HCT116 (cell line): ENCODE measurements around the gene PLA1A. TPM values are rescaled to one million over a fixed set of nuclear protein-coding genes. Genes with fewer than 3 reads are reported as not detected.

ENCODE experiments used
- ATAC-seq: fragments of 200-7000 bp; cut with Tn5 transposase; 2 replicates; pipeline ENCODE4 v1.9.1; 2020; ENCODE audit warnings: mild to moderate bottlenecking, moderate library complexity
- BruUV-seq: library from RNA; stranded (reverse); fragments of 400-500 nt; replicated peaks from 2 replicates; lab custom pipeline; 2021; lab: Mats Ljungman, UMichigan
- CTCF ChIA-PET: fragments of 300-600 bp; sonication (Branson Sonifier 250); formaldehyde crosslinking; loops from one replicate; lab custom pipeline; 2021; ENCODE audit warnings: antibody characterized with exemption; lab: Charles Lee
- POLR2A ChIA-PET: fragments of 300-600, 350-600 bp; sonication (Branson Sonifier 250); formaldehyde crosslinking; loops from one replicate; lab custom pipeline; 2021; ENCODE audit warnings: antibody characterized with exemption; lab: Charles Lee
- RAD21 ChIA-PET, 2 experiments: fragments of 300-600 bp; sonication (Branson Sonifier 250); formaldehyde crosslinking; loops; one replicate each; lab custom pipeline; 2023; ENCODE audit warnings: low total read pairs in 2 of 2; ENCODE audit not compliant: uncharacterized antibody in 2 of 2, unreplicated experiment in 2 of 2, low non-redundant PET in 1 of 2; lab: Charles Lee
- DNase-seq: peaks from one replicate; pipeline ENCODE4 v3.0.0-alpha.2; 2010; ENCODE audit warnings: low read depth, low spot score
- H2AFZ ChIP-seq: fragments of 200-600 bp; shearing (Covaris generic), sonication (generic); 2 replicates; pipeline ENCODE4 v1.6.1; 2017; ENCODE audit warnings: low read depth, mixed run types, mixed read lengths, antibody characterized with exemption, low read length; ENCODE audit not compliant: poor library complexity, severe bottlenecking
- H3K27ac ChIP-seq: 2 replicates; pipeline ENCODE4 v1.5.1; 2012; ENCODE audit warnings: low read depth, low read length
- H3K27me3 ChIP-seq: fragments of 200-600 bp; sonication (generic); 2 replicates; pipeline ENCODE4 v1.6.1; 2016; ENCODE audit warnings: mixed run types, low read length, mixed read lengths; ENCODE audit not compliant: insufficient read depth
- H3K36me3 ChIP-seq, 2 experiments: fragments of 200-500 bp in 1 of 2; fragments of 200-600 bp in 1 of 2; sonication (Bioruptor generic) in 1 of 2; sonication (generic) in 1 of 2; 2 replicates each; pipeline versions ENCODE4 v1.5.1 to v1.6.1; 2014 to 2016; ENCODE audit warnings: low read length in 2 of 2, inconsistent platforms in 1 of 2, mixed read lengths in 1 of 2, mixed run types in 1 of 2; ENCODE audit not compliant: insufficient read depth in 2 of 2, control insufficient read depth in 1 of 2
- H3K4me1 ChIP-seq, 2 experiments: fragments of 200-600 bp in 1 of 2; sonication (generic) in 1 of 2; 2 replicates each; pipeline versions ENCODE4 v1.5.1 to v1.6.1; 2012 to 2017; ENCODE audit warnings: low read length in 2 of 2, inconsistent platforms in 1 of 2, mild to moderate bottlenecking in 1 of 2, mixed read lengths in 1 of 2, mixed run types in 1 of 2, moderate library complexity in 1 of 2; ENCODE audit not compliant: insufficient read depth in 2 of 2, control insufficient read depth in 1 of 2
- H3K4me2 ChIP-seq: fragments of 200-600 bp; sonication (generic); 2 replicates; pipeline ENCODE4 v1.6.1; 2017; ENCODE audit warnings: mixed run types, low read length, mixed read lengths
- H3K4me3 ChIP-seq, 2 experiments: fragments of 200-600 bp in 1 of 2; sonication (generic) in 1 of 2; replicated peaks in 1 of 2; 2 replicates each; pipeline ENCODE4 v1.5.1; 2011 to 2016; ENCODE audit warnings: low read length in 2 of 2, control low read depth in 1 of 2, low read depth in 1 of 2, mild to moderate bottlenecking in 1 of 2, mixed read lengths in 1 of 2, mixed run types in 1 of 2
- H3K79me2 ChIP-seq: fragments of 200-600 bp; sonication (generic); 2 replicates; pipeline ENCODE4 v1.6.1; 2017; ENCODE audit warnings: mild to moderate bottlenecking, mixed run types, low read length, moderate library complexity, mixed read lengths; ENCODE audit not compliant: insufficient read depth
- H3K9ac ChIP-seq: fragments of 200-600 bp; sonication (generic); 2 replicates; pipeline ENCODE4 v1.6.1; 2016; ENCODE audit warnings: low read length, mixed read lengths
- H3K9me2 ChIP-seq: fragments of 200-600 bp; sonication (generic), shearing (Covaris generic); 2 replicates; pipeline ENCODE4 v1.6.1; 2017; ENCODE audit warnings: mixed run types, mild to moderate bottlenecking, moderate library complexity; ENCODE audit not compliant: insufficient read depth
- H3K9me3 ChIP-seq, 2 experiments: fragments of 200-500 bp in 1 of 2; fragments of 200-600 bp in 1 of 2; sonication (Bioruptor generic) in 1 of 2; sonication (generic) in 1 of 2; 2 replicates each; pipeline ENCODE4 v1.6.1; 2014 to 2017; ENCODE audit warnings: low read length in 2 of 2, mixed read lengths in 2 of 2, inconsistent platforms in 1 of 2, low read depth in 1 of 2, mild to moderate bottlenecking in 1 of 2, mixed run types in 1 of 2, moderate library complexity in 1 of 2; ENCODE audit not compliant: control insufficient read depth in 1 of 2, insufficient read depth in 1 of 2
- H4K20me1 ChIP-seq: fragments of 200-600 bp; sonication (generic), shearing (Covaris generic); 2 replicates; pipeline ENCODE4 v1.6.1; 2017; ENCODE audit warnings: mixed run types, mild to moderate bottlenecking, moderate library complexity; ENCODE audit not compliant: insufficient read depth
- CBX3 ChIP-seq: IDR thresholded peaks from 2 replicates; pipeline ENCODE4 v1.6.1; 2012; ENCODE audit warnings: low read depth
- EGR1 ChIP-seq: IDR thresholded peaks from 2 replicates; pipeline ENCODE4 v1.6.1; 2012; ENCODE audit warnings: low read depth
- ELF1 ChIP-seq: IDR thresholded peaks from 2 replicates; pipeline ENCODE4 v1.6.1; 2012; ENCODE audit warnings: low read depth, borderline replicate concordance
- FOSL1 ChIP-seq: IDR thresholded peaks from 2 replicates; pipeline ENCODE4 v1.6.1; 2012; ENCODE audit warnings: low read depth
- SIN3A ChIP-seq: IDR thresholded peaks from 2 replicates; pipeline ENCODE4 v1.6.1; 2012; ENCODE audit warnings: low read depth
- SP1 ChIP-seq: IDR thresholded peaks from 2 replicates; pipeline ENCODE4 v1.6.1; 2012; ENCODE audit warnings: low read depth
- SRF ChIP-seq: IDR thresholded peaks from 2 replicates; pipeline ENCODE4 v1.6.1; 2012; ENCODE audit warnings: low read depth
- TCF7L2 ChIP-seq: IDR thresholded peaks from 2 replicates; pipeline ENCODE4 v1.7.0; 2011; ENCODE audit warnings: borderline replicate concordance, inconsistent platforms; ENCODE audit not compliant: insufficient read depth, insufficient read length; ENCODE audit errors: extremely low read depth
- YY1 ChIP-seq: IDR thresholded peaks from 2 replicates; pipeline ENCODE4 v1.6.1; 2011; ENCODE audit warnings: low read length, low read depth, moderate library complexity, mild to moderate bottlenecking; ENCODE audit not compliant: insufficient replicate concordance; ENCODE audit errors: extremely low read depth
- ZFX ChIP-seq: fragments of 450-650 bp; IDR thresholded peaks from 2 replicates; pipeline ENCODE4 v1.6.1; 2017
- intact Hi-C: fragments of 100-400 bp; cut with micrococcal nuclease; formaldehyde crosslinking; loops from 2 replicates; pipeline ENCODE4 v1.10.0; 2022
- total RNA-seq: library from RNA; stranded (reverse); gene quantifications from one replicate; pipeline ENCODE4 v1.2.1, GENCODE V29; 2021; ENCODE audit not compliant: unreplicated experiment
- TF ChIP-seq, protein P1 (sequence below): IDR thresholded peaks from 2 replicates; pipeline ENCODE4 v1.6.1; 2012

PLA1A gene
- total RNA-seq, 1 experiment from 2014 or later, result not detected

GRCh38 chr3:119660474-119661440 is 63.1 kb downstream of the PLA1A start, which contains the start of gene POPDC2:
Gene POPDC2, minus strand, starts transcription at chr3:119660589. Its CDS starts 166 bp downstream, at chr3:119660423.
- no peak within 1 kb of the TSS for H3K4me3 ChIP-seq
- ATAC-seq (no peak), DNase-seq (no peak)
- no peak within 1 kb of the TSS for H3K27ac ChIP-seq
- intact Hi-C loops, result no loop called here
- H4K20me1 ChIP-seq, result no peaks in the 10 kb centered on the region
- POLR2A ChIA-PET, result no interaction called here
- 0 out of 4 replicates have a peak, but pooled peaks cover 0 to 4% of the 10 kb centered on the region in 2 experiments for H3K4me1 ChIP-seq
- no peaks in the 10 kb centered on the region for H3K9me3 ChIP-seq
- no peaks in the 10 kb centered on the region for H3K36me3 ChIP-seq
- CTCF ChIA-PET, result no interaction called here
- RAD21 ChIA-PET, result no interaction called here
- H3K9me2 ChIP-seq, result no peaks in the 10 kb centered on the region
- no peaks in the 10 kb centered on the region; the same call in 1 of the 2 replicates for H3K27me3 ChIP-seq
- no TSS peak for BruUV-seq
- H3K9ac ChIP-seq, result no peak within 1 kb of the TSS
- TF ChIP-seq EGR1 (no peak), TCF7L2 (no peak), YY1 (no peak), CBX3 (no peak), SP1 (no peak), FOSL1 (no peak), SIN3A (no peak), ZFX (no peak), SRF (no peak), ELF1 (no peak)
- TF ChIP-seq, protein P1, sequence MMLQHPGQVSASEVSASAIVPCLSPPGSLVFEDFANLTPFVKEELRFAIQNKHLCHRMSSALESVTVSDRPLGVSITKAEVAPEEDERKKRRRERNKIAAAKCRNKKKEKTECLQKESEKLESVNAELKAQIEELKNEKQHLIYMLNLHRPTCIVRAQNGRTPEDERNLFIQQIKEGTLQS, result no peak
- TF ChIP-seq, all 23 proteins: peak for 0
- Histone ChIP-seq H3K79me2 (no peaks in the 10 kb centered on the region), H2AFZ (no peak within 1 kb of the TSS), H3K4me2 (no peak within 1 kb of the TSS)
